Measurements from ENCODE around the gene CNTNAP2. TPM values are rescaled to one million over a fixed set of nuclear protein-coding genes. Genes with fewer than 3 reads are reported as not detected.

Gene CNTNAP2
- 0.01 to 0.10 TPM (median 0.02 TPM) in 3 of 5 replicates, not detected in the others for total RNA-seq (2022; extraction: Qiagen RNA extraction)

GRCh38 chr7:146116521-146117222, at the start of gene CNTNAP2:
Gene CNTNAP2, plus strand, starts transcription at chr7:146116801. Its CDS starts 76 bp downstream, at chr7:146116877.

